ENCODE measurements around the gene ZKSCAN2.
A peak's percentile ranks its signal among the peaks of the same experiment; 100 is the strongest.

The ZKSCAN2 gene

DNA sequence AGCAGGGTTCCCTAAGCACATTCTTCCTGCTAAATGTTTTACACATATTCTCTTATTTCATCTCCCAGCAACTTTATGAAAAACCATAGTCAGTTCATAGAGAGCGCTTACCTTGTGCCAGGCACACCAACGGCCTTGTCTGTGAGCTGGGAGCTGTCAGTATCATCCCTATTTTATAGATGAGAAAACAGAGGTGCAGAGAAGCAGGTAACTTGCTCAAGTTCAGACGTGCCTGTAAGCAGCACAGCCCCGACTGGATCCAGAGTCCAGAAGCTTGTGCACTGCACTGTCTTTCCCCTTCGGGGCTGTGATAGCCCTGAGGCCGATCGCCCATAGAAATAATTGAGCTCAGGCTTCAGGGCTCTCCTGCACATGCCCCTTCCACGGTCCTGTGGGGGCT, 34.7 kb downstream of the ZKSCAN2 start:
- DNase-seq: no peak

DNA sequence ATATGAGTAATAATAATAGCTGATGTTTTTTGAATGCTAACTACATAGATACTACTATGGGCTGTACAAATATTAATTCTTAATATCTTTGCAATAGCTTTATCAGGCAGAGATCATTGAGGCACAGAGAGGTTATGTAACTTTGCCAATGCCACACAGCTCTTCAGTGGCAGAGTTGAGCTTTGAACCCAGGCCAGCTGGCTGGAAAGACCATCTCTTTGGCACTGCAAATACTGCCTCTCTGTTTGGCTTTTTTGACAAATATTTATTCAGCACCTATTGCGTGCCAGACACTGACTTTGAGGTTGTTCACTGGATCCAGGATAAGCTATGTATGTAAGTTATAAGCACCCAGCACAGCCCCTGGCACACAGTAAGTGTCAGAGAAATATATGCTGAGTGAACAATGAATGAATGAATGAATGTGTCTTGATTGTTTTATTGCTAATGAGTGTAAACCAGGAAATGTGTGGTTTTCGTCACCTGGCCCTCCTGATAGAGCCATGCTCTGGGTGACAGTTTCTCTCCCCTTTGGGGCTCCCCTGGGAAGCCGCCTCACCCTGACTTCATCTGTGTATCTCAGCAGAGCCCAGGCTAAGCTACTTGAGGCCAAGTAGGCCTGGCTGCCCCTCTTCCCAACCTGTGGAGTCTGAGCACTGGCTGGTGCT, 38.4 kb downstream of the ZKSCAN2 start:
- DNase-seq: no peak

DNA sequence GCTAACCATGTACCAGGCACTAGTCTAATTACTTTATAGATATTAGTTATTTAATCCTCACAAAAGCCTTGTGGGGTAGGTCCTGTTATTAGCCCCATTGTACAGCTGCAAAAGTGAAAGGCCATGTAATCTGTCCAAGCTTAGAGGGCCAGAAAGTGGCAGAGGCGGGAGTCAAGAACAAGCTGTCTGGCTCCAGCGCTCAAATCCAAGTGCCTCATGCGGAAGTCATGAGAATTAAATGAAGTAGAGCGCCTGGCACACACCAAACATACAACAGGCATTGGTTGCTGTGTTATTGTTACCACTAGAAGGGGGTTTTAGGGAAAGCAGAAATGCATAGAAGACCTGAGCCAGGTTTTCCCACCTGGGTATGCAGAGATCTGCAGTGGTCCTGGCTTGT, 39.7 kb downstream of the ZKSCAN2 start:
- no peak for DNase-seq

DNA sequence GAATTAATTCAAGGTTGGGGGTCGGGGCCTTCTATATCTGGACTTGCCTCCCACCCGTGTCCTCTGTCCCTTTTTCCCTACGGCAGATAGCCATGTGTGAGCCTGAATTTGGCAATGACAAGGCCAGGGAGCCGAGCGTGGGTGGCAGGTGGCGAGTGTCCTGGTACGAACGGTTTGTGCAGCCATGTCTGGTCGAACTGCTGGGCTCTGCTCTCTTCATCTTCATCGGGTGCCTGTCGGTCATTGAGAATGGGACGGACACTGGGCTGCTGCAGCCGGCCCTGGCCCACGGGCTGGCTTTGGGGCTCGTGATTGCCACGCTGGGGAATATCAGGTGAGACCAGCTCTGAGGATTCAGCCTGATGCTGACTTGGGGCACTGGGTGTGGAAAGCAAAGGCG, 40.5 kb downstream of the ZKSCAN2 start:
- no peak for DNase-seq

DNA sequence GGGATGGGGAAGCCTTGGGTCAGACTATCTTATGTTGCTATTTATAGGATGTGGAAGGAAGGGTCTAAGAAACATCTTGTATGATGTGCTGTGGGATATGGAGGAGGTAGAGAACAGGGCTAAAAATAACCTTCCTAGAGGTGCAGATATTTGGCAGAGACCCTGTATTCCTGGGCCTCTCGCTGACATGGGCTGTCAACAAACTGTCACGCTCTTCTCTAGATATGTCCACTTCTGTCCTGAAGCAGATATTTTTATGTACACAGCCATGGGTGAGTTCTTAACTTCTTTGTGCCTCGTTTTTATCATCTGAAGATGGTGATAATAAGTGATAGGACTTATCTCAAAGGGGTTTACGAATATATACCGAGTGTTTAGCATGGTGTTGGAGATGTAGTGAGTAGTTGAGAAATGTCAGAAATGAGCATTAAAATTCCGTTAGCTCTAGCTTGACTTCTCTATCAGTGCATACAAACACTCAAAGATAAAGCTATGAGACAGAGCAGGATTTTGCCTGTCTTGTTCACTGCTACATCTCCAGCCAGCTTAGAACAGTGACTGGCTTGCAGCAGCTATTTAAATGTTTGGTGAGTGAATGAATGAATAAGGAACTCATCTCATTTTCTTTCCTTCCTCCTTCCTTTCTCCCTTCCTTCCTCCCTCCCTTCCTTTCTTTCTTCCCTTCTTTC, 43.8 kb downstream of the ZKSCAN2 start:
- no peak for DNase-seq

DNA sequence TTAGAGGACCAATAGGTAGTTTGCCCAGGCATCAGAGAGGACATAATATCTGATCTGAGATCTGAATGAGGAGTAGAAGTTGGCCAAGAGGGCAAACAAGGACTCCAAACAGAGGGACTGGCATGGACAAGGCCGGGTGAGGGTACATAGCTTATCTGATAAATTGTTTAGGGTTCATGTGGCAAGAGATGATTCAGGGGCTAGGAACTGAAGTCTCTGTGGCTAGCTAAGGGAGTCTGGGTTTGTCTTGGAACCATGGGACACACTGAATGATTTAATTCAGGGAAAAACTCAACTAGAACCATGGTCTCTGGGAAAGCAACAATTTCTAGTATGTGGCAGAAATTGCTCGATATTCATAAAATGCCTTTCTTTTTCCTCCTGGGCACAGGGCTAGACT, 45.0 kb downstream of the ZKSCAN2 start:
- DNase-seq: no peak

DNA sequence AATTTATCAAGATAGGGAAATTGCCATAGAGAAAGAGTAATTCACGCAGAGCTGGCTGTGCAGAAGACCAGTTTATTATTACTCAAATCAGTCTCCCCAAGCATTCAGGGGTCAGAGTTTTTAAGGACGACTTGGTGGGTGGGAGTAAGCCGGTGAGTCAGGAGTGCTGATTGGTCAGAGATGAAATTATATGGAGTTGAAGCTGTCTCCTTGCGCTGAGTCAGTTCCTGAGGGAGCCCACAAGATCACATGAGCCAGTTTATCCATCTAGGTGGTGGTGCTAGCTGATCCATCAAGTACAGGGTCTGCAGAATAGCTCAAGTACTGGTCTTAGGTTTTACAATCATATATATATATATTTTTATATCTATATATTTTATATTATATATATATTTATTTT, 46.9 kb downstream of the ZKSCAN2 start:
- peak; percentile 27 for DNase-seq

DNA sequence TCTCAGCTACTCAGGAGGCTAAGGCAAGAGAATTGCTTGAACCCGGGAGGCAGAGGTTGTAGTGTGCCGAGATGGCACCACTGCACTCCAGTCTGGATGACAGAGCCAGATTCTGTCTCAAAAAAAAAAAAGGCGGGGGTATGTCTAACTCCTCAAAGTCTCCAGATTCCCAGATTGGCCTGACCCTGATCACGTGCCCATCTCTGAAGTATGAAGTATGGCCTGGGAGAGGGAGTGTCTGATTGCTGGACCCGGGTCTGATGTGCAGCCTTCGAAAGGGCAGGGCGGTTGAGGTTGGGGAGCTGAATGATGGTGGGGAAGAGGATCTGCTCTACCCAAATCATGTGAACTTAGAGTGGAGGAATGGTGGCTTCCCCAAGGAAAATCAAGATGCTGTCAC, 58.2 kb downstream of the ZKSCAN2 start:
- no peak for DNase-seq

DNA sequence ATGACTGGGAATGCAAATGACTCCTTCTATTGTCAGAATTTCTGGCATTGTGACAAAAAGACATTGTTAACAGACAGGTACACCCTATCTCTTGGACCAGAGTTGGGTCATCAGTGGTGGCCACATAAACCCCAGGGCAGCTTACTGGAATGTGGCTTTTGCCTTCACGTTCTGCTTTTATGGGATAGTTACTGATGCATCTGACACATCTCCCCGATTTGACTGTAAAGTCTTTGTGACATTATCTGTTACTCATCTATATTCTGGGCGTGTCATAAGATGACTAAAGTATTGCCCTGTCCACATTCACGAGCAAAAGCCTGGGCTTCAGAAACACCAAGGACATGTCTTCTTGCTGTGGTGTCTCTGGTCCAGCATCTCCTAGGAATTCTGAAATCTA, 59.6 kb downstream of the ZKSCAN2 start:
- DNase-seq: no peak

DNA sequence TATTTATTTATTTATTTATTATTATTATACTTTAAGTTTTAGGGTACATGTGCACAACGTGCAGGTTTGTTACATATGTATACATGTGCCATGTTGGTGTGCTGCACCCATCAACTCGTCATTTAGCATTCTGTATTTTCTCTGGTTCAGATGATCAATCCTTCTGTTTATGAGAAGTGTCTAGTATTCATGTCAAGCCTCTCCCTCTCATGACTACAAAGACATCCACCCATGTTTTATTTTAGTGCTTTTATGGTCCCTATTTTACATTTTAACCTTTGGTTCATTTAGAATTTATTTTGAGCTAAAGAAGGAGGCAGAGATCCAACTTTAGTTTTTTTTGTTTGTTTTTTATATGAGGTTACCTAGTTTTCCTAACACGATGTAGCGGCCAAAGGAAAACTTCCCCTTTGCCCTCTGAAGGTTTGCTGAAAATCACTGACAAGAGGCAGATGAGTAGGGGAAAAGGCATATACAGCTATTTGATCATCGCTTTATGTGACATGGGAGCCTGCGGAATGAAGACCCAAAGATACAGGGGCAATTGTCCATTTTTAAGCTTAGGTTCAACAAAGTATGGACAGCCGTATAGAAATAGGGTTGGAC, 63.3 kb downstream of the ZKSCAN2 start:
- DNase-seq: no peak

DNA sequence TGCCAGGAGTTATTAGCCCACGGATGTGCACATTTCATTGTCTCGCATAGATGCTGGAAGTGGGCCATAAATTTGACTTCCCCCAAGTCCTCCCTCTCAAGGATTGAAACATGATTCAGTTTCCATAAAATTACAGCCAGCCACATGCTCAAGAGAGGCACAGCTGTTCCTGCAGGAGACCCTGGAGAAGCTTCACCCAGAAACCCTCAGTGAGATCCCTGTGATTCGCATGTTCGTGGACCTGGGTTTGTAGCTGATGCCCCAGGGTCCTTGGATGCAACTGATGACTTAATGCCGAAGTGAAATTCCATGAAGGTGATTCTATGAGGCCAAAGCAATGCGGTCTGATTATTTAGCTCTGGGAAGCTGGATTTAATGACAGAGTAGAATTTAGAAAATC, 65.5 kb downstream of the ZKSCAN2 start:
- DNase-seq: no peak

DNA sequence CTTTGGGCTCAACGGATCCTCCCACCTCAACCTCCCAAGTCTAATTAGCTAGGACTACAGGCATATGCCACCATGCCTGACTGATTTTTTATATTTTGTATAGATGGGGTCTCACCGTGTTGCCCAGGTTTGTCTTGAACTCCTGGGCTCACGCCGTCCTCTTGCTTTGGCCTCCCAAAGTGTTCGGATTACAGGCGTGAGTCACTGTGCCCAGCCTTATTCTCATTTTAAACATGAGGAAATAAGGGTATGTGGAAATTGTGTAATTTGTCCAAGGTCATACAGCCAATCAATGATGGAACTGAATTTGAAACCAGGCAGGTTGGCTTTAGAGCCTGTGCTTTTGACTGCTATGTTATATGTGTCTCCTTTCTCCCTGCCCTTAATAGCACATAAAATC, 68.3 kb downstream of the ZKSCAN2 start:
- no peak for DNase-seq

DNA sequence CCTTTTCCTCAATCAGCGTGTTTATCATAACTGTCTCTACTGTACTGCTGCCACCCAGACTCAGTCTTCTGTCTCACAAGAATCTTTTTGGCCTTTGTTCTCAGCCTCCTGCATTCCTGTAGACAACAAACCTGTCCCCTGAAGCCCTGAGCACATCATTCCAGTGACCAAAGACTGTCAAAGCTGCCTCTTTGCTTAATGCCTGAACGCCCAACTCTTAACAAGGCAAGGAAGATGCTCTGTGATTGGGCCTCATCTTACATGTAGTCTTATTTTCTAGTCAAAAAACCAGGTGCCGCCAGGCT, 70.2 kb downstream of the ZKSCAN2 start:
- no peak for DNase-seq

All from activated CD4-positive, alpha-beta T cell treated with anti-CD3 and anti-CD28 coated beads for 48 hours (primary cell).